Stimulated activated effector memory CD8-positive, alpha-beta T cell treated with anti-CD3 and anti-CD28 coated beads, Interleukin-12 subunit alpha, Interleukin-12 subunit beta, amount 100 ng/mL, for 72 hours (primary cell): Measurements from ENCODE around the gene S1PR1.

ENCODE experiments used
- ATAC-seq: fragments of 150-1000 bp; cut with Tn5 transposase; 2 replicates; pipeline ENCODE4 v1.10.0; 2021
- DNase-seq, 2 donors: peaks; one replicate each; pipeline ENCODE4 v3.0.0; 2021 to 2022; ENCODE audit warnings: low spot score in 2 of 2
- H3K27ac Mint-ChIP-seq: one replicate; pipeline ENCODE4 v1.8.0; 2022; ENCODE audit warnings: mild to moderate bottlenecking, mixed read lengths
- H3K36me3 Mint-ChIP-seq: one replicate; pipeline ENCODE4 v1.8.0; 2022; ENCODE audit warnings: mild to moderate bottlenecking, mixed read lengths
- H3K4me1 Mint-ChIP-seq: one replicate; pipeline ENCODE4 v1.8.0; 2022; ENCODE audit warnings: mixed read lengths
- H3K4me3 Mint-ChIP-seq: one replicate; pipeline ENCODE4 v1.8.0; 2022; ENCODE audit warnings: mild to moderate bottlenecking, mixed read lengths
- H3K9me3 Mint-ChIP-seq: one replicate; pipeline ENCODE4 v1.8.0; 2022; ENCODE audit warnings: mixed read lengths

The S1PR1 gene

DNA sequence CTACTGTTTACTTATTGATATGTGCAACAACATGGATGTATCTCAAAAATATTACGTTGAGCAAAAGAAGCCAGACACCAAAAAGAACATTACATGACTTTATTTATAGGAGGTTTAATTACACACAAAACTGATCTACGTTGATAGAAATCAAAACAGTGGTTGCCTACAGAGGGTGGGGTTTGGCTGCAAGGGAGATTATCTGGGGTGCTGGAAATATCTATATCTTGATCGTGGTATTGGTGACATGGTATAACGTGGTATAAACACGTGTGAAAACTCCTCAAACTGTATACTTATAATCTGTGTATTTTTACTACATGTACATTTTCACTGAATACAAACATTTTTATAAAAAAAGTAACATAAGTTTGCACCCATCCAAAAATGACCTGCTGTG lies 38.9 kb downstream of the S1PR1 start:
- no peaks in the 10 kb centered on the region for H3K9me3 Mint-ChIP-seq
- no peak overlapping the region for H3K4me3 Mint-ChIP-seq
- DNase-seq (no peak), ATAC-seq (no peak)
- H3K36me3 Mint-ChIP-seq = no peaks in the 10 kb centered on the region
- peaks cover 42% of the 10 kb centered on the region for H3K4me1 Mint-ChIP-seq
- H3K27ac Mint-ChIP-seq = no peak overlapping the region

- H3K36me3 Mint-ChIP-seq = no peaks in the 10 kb centered on the region
- H3K9me3 Mint-ChIP-seq = no peaks in the 10 kb centered on the region
- peaks cover 53% of the 10 kb centered on the region for H3K4me1 Mint-ChIP-seq
- no peak for DNase-seq
- H3K4me3 Mint-ChIP-seq = no peak overlapping the region
- ATAC-seq = no peak
- no peak overlapping the region for H3K27ac Mint-ChIP-seq
These were observed 40.0 kb downstream of the S1PR1 start for GRCh38 chr1:101276818-101277217.

DNA sequence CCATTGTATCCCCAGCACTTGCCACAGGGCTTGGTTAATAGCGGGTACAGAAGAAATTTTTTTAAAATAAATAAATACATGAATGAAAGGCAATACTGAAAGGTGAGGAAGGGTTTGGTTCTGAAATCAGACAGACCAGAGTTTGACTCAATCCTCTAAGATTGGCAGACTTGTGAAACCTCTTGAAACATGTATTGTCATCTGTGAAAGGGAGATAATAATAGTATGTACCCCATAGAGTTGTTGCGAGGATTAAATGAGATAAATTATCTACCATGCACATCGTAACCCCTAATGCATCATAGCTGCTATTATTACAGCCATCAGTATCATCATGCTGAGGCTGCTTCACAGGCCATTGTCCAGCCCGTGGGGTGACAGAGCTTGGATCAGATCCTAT lies 41.4 kb downstream of the S1PR1 start:
- no peaks in the 10 kb centered on the region for H3K36me3 Mint-ChIP-seq
- H3K4me3 Mint-ChIP-seq = peak overlapping the region; percentile 13
- ATAC-seq = peak; percentile 82
- no peaks in the 10 kb centered on the region for H3K9me3 Mint-ChIP-seq
- peak overlapping the region; percentile 8 for H3K27ac Mint-ChIP-seq
- peaks cover 67% of the 10 kb centered on the region for H3K4me1 Mint-ChIP-seq
- DNase-seq = no peak

DNA sequence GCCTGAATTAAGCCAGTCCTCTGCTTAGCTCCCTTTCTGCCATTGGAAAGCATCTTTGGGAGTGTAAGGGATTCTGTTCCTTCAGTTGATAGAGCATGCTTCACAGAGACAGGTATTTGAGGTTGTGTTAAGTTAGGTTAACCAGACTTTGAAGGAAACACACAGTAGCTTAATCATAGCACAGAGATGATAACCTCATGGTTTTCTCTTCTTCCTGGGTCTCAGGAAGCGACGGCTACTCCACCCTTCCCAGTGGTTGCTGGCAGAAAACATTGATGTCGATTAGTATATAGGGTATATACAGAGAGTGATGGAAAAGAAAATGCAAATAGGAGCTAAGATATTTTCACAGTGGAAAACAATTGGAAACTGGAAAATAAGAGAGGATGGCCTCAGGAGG lies 42.0 kb downstream of the S1PR1 start:
- peak overlapping the region; percentile 8 for H3K27ac Mint-ChIP-seq
- H3K36me3 Mint-ChIP-seq = peaks cover under 1% of the 10 kb centered on the region
- DNase-seq (no peak), ATAC-seq (peak; percentile 69)
- H3K4me3 Mint-ChIP-seq = peak overlapping the region; percentile 13
- H3K4me1 Mint-ChIP-seq = peaks cover 71% of the 10 kb centered on the region
- no peaks in the 10 kb centered on the region for H3K9me3 Mint-ChIP-seq

DNA sequence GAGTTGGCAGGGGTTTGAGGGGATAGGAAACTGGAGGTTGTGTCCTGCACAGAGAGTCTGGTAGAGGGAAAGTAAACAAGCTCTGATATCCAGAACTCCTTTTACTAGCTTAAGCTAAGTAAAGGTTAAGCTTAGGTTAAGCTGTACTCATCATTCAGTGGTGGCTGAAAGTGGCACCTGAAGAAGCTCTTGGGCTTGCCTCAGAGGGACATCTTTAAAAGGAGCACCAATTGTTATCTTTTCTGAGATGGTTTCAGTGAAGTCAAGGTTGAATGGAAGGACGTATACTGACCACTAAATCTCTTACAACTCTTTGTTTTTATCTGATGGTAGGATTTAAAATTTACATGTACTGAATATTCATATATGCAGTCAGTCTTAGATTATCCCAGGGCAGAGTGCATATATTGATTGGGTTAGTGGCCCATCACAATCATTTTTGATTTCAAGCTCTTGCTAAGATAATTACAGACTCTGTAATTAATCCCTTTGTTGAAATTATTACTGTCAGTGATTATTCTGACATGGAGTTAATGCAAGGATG lies 43.3 kb downstream of the S1PR1 start:
- Mint-ChIP-seq H3K4me1 (peaks cover 83% of the 10 kb centered on the region), H3K9me3 (no peaks in the 10 kb centered on the region), H3K4me3 (no peak overlapping the region), H3K36me3 (peaks cover 6% of the 10 kb centered on the region), H3K27ac (peak overlapping the region; percentile 8)
- ATAC-seq (no peak), DNase-seq (no peak)

DNA sequence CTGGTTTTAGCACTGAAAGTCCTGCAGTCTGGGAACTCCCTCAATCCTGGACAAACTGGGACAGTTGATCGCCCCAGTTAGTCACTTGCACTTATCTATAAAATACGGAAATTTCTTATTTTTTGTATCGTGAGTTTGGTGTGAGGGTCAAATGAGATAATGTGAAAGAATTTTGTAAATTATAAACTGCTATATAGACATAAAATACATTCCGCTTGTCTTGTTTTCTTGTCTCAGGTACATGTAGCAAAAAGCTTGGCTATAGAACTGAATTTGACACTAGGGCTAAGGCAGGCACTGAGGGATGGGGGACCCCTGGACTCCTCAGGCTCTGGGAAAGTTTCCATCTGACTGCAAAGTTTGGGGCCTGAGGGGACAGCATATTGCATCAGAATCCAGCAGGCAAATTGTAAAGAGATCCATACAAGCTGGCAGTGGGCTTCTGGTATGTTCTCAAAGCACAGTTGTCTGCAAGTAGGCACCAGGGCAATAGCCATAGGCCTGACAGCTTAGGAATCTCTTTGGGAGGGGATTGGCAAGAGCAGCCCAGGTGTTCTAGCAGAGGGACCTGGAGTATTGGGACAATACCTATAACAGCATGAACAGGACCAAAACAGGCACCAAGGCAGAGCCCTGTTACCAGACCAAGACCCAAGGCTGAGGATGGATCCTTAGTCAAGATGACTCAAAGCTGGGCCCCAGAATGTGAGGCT lies 44.3 kb downstream of the S1PR1 start:
- H3K9me3 Mint-ChIP-seq = no peaks in the 10 kb centered on the region
- peaks cover 93% of the 10 kb centered on the region for H3K4me1 Mint-ChIP-seq
- peak overlapping the region; percentile 61 for H3K27ac Mint-ChIP-seq
- DNase-seq (no peak), ATAC-seq (no peak)
- H3K36me3 Mint-ChIP-seq = peaks cover 6% of the 10 kb centered on the region
- H3K4me3 Mint-ChIP-seq = peak overlapping the region; percentile 8

DNA sequence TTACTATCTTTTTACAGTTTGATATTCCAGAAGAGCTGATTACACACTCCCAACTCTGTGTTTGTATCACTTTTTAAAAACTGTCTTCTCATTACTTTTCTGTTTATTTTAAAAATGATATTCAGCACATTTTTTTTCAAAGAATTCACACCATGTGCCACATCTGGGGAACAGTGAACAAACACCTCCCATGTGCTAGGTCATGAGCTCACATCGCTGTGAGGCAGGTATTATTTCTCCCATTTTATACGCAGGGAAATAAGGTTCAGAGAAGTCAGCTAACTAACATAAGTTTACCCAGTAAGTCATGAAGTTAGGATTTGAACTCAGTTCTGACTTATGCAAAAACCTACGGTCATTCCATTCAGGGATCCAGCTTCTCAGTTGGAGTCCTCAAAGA lies 44.9 kb downstream of the S1PR1 start:
- Mint-ChIP-seq H3K27ac (peak overlapping the region; percentile 61), H3K36me3 (peaks cover 6% of the 10 kb centered on the region), H3K4me3 (peak overlapping the region; percentile 8), H3K4me1 (peaks cover 93% of the 10 kb centered on the region), H3K9me3 (no peaks in the 10 kb centered on the region)
- DNase-seq (no peak), ATAC-seq (no peak)

DNA sequence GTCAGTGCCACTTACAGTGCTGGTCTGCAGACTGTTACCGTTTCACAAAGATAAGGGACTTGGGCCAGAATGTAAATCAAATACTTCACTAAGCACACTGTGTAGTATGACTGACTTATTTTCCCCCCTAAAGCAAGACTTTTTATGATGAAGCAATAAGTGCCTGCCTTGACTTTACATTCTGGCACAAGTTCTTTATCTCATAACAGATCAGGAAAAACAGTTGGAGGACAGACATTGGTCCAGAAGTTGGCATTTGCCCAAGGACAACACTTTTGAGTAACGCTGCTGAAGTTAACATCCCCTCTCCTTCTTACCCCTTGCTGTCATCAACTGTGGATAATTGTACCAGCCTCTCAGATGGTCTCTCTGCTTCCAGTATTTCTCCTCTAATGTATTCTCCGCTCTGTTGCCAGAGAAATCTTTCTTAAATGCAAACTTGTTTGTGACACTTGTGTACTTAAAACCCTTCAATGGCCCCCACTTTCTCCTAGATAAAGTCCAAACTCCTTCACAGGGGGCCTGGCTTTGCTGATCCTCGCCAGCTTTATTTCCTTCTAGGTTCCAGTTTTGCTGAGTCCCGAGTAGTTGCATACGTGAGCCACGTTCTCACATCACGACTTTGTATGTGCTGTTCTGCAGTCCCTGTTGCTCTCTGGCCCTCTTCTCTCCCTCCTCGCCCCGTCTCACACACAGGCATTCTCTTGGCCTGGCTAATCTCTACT lies 45.7 kb downstream of the S1PR1 start:
- H3K4me3 Mint-ChIP-seq = peak overlapping the region; percentile 1
- ATAC-seq (no peak), DNase-seq (no peak)
- H3K4me1 Mint-ChIP-seq = peaks cover 87% of the 10 kb centered on the region
- peaks cover 6% of the 10 kb centered on the region for H3K36me3 Mint-ChIP-seq
- no peaks in the 10 kb centered on the region for H3K9me3 Mint-ChIP-seq
- no peak overlapping the region for H3K27ac Mint-ChIP-seq

DNA sequence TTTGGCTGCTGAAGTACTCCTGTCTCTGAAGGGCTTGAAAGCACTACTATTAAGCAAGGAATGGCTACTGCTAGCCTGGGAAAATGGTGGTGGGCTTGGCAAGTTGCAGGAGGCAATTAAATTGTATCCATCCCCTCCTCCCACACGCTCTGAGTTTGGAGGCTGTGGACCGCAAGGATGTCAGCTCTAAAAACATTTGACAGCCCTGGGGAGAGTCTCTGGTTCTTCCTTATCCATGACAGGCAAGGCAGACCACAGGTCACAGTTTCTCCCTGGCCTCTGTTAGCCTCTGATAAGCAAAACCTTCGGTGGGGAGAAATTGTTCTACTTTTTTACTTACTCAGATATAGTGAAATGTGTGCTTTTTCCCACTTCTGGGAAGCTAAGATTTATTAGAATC lies 46.6 kb downstream of the S1PR1 start:
- DNase-seq (no peak), ATAC-seq (no peak)
- Mint-ChIP-seq H3K4me1 (peaks cover 84% of the 10 kb centered on the region), H3K27ac (peak overlapping the region; percentile 89), H3K9me3 (no peaks in the 10 kb centered on the region), H3K4me3 (peak overlapping the region; percentile 72), H3K36me3 (peaks cover 6% of the 10 kb centered on the region)

DNA sequence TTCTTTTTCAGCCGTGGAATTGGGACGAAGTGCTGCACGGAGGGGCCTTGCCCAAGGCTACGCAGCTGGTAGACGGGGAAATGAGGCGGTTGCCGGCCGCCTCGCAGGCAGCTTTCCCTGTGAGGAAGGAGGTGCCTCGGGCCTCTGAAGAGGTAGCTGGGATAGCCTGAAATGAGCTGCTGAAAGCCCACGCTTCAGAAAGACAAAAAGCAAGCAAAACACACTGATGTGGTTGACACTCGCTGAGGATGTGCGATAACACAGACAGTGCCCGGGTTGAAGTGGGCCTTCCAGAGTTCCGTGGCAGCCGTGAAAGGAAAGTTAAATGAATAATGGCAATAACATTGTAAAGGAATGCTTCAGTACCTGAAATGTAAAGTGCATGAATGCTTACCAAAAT lies 47.2 kb downstream of the S1PR1 start:
- H3K27ac Mint-ChIP-seq = peak overlapping the region; percentile 89
- peak; percentile 71 for ATAC-seq
- H3K4me3 Mint-ChIP-seq = peak overlapping the region; percentile 72
- peaks cover 84% of the 10 kb centered on the region for H3K4me1 Mint-ChIP-seq
- peaks cover 6% of the 10 kb centered on the region for H3K36me3 Mint-ChIP-seq
- no peak for DNase-seq
- no peaks in the 10 kb centered on the region for H3K9me3 Mint-ChIP-seq

GRCh38 chr1:101284622-101285218 lies 47.9 kb downstream of the S1PR1 start:
- peak; percentile 9 for ATAC-seq
- peaks cover 81% of the 10 kb centered on the region for H3K4me1 Mint-ChIP-seq
- no peaks in the 10 kb centered on the region for H3K9me3 Mint-ChIP-seq
- peak overlapping the region; percentile 89 for H3K27ac Mint-ChIP-seq
- peaks cover 6% of the 10 kb centered on the region for H3K36me3 Mint-ChIP-seq
- peak overlapping the region; percentile 72 for H3K4me3 Mint-ChIP-seq
- DNase-seq = no peak

DNA sequence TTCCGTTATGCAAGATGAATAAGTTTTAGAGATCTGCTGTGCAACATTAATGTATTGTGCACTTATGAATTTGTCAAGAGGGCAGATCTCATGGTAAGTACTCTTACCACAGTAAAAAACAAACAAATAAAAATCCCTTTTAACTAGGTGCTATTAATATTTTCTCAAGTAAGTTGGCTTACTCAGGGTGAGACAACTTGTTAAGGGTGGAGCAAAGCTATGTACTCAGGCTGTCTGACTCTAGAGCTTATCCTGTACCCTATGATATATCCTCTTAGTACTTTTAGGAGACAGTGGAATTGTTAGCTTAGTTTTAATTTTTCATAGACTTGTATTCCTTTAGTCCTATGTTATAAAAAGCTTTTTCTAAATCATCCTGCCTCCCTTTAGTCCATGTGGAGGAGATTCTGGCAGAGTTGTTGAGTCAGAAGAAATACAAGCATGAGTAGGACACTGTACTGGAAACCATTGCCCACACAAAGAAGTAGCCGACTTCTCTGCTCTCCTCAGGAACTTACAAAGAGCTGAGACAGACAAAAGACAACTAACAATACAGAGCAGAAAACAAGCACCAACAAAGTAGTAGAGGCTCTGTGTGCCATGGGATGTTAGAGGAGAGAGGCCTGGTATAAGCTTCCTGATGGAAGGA lies 49.2 kb downstream of the S1PR1 start:
- peak overlapping the region; percentile 73 for H3K27ac Mint-ChIP-seq
- ATAC-seq (peak; percentile 63), DNase-seq (no peak)
- H3K9me3 Mint-ChIP-seq = no peaks in the 10 kb centered on the region
- peaks cover 82% of the 10 kb centered on the region for H3K4me1 Mint-ChIP-seq
- peak overlapping the region; percentile 47 for H3K4me3 Mint-ChIP-seq
- H3K36me3 Mint-ChIP-seq = peaks cover 6% of the 10 kb centered on the region

GRCh38 chr1:101288491-101288944 lies 51.7 kb downstream of the S1PR1 start:
- H3K27ac Mint-ChIP-seq = peak overlapping the region; percentile 33
- ATAC-seq = peak; percentile 55
- peaks cover 10% of the 10 kb centered on the region for H3K36me3 Mint-ChIP-seq
- DNase-seq = peak; percentile 46 to 72
- no peak overlapping the region for H3K4me3 Mint-ChIP-seq
- no peaks in the 10 kb centered on the region for H3K9me3 Mint-ChIP-seq
- H3K4me1 Mint-ChIP-seq = peaks cover 75% of the 10 kb centered on the region

- ATAC-seq = no peak
- Mint-ChIP-seq H3K4me3 (peak overlapping the region; percentile 45), H3K4me1 (peaks cover 70% of the 10 kb centered on the region), H3K9me3 (no peaks in the 10 kb centered on the region), H3K36me3 (peaks cover 12% of the 10 kb centered on the region), H3K27ac (peak overlapping the region; percentile 79)
- DNase-seq = no peak
These were observed 53.5 kb downstream of the S1PR1 start for GRCh38 chr1:101290119-101290921.
